OCI-LY3 (cell line): ENCODE results near the gene KCNA4.

Experiments used
- EZH2phosphoT487 ChIP-seq: fragments of 200-600 bp; shearing (Covaris generic); IDR thresholded peaks from 2 replicates; pipeline ENCODE4 v1.6.1; 2018; ENCODE audit warnings: antibody characterized with exemption, mixed run types, low read depth
- TF ChIP-seq, protein P1 (sequence below): fragments of 200-600, 300-600 bp; sonication (generic); IDR thresholded peaks from 2 replicates; pipeline ENCODE4 v1.5.1; 2014; ENCODE audit warnings: antibody characterized with exemption, low read length, low read depth

DNA sequence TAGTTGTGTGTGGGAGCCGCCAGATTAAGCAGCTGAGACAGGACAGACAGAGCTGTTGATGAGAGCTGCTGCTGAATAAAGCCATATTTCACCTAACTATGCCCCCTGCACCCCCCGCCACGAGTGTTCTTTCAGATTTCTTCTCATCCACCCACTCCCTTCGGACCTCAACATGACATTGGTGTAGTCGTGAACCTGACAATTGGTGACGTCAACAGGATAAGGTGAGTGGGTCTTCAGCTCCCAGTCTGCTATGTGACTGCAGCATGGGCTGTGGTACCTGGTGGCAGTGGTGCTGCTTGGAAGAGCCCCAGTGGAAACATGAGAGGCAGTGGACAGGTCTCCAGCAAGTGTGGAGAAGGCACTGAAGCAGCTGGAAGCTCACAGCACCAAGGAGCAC, 28.3 kb upstream of the KCNA4 start:
- TF ChIP-seq, protein P1, sequence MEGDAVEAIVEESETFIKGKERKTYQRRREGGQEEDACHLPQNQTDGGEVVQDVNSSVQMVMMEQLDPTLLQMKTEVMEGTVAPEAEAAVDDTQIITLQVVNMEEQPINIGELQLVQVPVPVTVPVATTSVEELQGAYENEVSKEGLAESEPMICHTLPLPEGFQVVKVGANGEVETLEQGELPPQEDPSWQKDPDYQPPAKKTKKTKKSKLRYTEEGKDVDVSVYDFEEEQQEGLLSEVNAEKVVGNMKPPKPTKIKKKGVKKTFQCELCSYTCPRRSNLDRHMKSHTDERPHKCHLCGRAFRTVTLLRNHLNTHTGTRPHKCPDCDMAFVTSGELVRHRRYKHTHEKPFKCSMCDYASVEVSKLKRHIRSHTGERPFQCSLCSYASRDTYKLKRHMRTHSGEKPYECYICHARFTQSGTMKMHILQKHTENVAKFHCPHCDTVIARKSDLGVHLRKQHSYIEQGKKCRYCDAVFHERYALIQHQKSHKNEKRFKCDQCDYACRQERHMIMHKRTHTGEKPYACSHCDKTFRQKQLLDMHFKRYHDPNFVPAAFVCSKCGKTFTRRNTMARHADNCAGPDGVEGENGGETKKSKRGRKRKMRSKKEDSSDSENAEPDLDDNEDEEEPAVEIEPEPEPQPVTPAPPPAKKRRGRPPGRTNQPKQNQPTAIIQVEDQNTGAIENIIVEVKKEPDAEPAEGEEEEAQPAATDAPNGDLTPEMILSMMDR = no peak
- no peak for TF ChIP-seq EZH2phosphoT487
